Measurements from ENCODE around the gene ANKRD18B.

Gene ANKRD18B

GRCh38 chr9:33620738-33621439 is 96.8 kb downstream of the ANKRD18B start:
- TF ChIP-seq CTCF (IDR thresholded peaks at IDR 0.05; ENCODE audit: low read depth, low read length) = no peak
- DNase-seq (ENCODE audit: extremely low read depth, low read depth) = peak; percentile 59

Measured in AG09319 (cell line).